SK-N-SH (cell line): ENCODE results near the gene DCTN3. TPM values are rescaled to one million over a fixed set of nuclear protein-coding genes. Genes with fewer than 3 reads are reported as not detected.

Experiments
- CTCF ChIA-PET: fragments of 300-600, 350-600 bp; formaldehyde crosslinking; extraction: SDS; loops from one replicate; lab custom pipeline; 2021; lab: Yijun Ruan, JAX
- POLR2A ChIA-PET: fragments of 350-600 bp; sonication (Branson Sonifier 250); formaldehyde crosslinking; extraction: SDS; loops from one replicate; lab custom pipeline; 2020; ENCODE audit warnings: antibody characterized with exemption, inconsistent platforms; lab: Yijun Ruan, JAX
- DNase-seq: peaks from one replicate; pipeline ENCODE4 v3.0.0; 2012
- H2AFZ ChIP-seq: fragments of 200-600 bp; sonication (generic); 2 replicates; pipeline ENCODE4 v1.8.1; 2016; ENCODE audit warnings: antibody characterized with exemption, mild to moderate bottlenecking, low read depth
- H3F3A ChIP-seq: fragments of 200-600 bp; sonication (generic); replicated peaks from 2 replicates; pipeline ENCODE3; 2016; ENCODE audit warnings: antibody characterized with exemption, mild to moderate bottlenecking; ENCODE audit not compliant: insufficient read depth
- H3K27ac ChIP-seq, 2 experiments: fragments of 200-500 bp in 1 of 2; fragments of 200-600 bp in 1 of 2; sonication (Bioruptor generic) in 1 of 2; sonication (generic), shearing (Covaris generic) in 1 of 2; 2 replicates each; pipeline versions ENCODE4 v1.5.1 to v1.6.1; 2014 to 2016; ENCODE audit warnings: low read depth in 2 of 2, inconsistent platforms in 1 of 2, low read length in 1 of 2, mild to moderate bottlenecking in 1 of 2, mixed read lengths in 1 of 2
- H3K27me3 ChIP-seq: fragments of 200-600 bp; sonication (generic), shearing (Covaris generic); 2 replicates; pipeline ENCODE4 v1.6.1; 2016; ENCODE audit warnings: mixed run types; ENCODE audit not compliant: insufficient read depth
- H3K36me3 ChIP-seq, 2 experiments: fragments of 200-500 bp in 1 of 2; fragments of 200-600 bp in 1 of 2; sonication (Bioruptor generic) in 1 of 2; sonication (generic) in 1 of 2; replicated peaks in 1 of 2; 2 replicates each; pipeline versions ENCODE3 to v1.5.1; 2014 to 2016; ENCODE audit warnings: low read length in 1 of 2, mild to moderate bottlenecking in 1 of 2; ENCODE audit not compliant: insufficient read depth in 2 of 2, control insufficient read depth in 1 of 2
- H3K4me1 ChIP-seq, 2 experiments: fragments of 200-500 bp in 1 of 2; fragments of 200-600 bp in 1 of 2; sonication (Bioruptor generic) in 1 of 2; sonication (generic), shearing (Covaris generic) in 1 of 2; 2 replicates each; pipeline versions ENCODE4 v1.5.1 to v1.6.1; 2014 to 2016; ENCODE audit warnings: low read depth in 1 of 2, low read length in 1 of 2, mixed run types in 1 of 2; ENCODE audit not compliant: insufficient read depth in 2 of 2, control insufficient read depth in 1 of 2
- H3K4me2 ChIP-seq: fragments of 200-600 bp; sonication (generic), shearing (Covaris generic); 2 replicates; pipeline ENCODE4 v1.6.1; 2017; ENCODE audit warnings: mixed run types
- H3K4me3 ChIP-seq, 2 experiments: fragments of 200-500 bp in 1 of 2; fragments of 200-600 bp in 1 of 2; sonication (Bioruptor generic) in 1 of 2; sonication (generic), shearing (Covaris generic) in 1 of 2; 2 replicates each; pipeline versions ENCODE4 v1.5.1 to v1.8.1; 2014 to 2016; ENCODE audit warnings: low read depth in 2 of 2, inconsistent platforms in 1 of 2, low read length in 1 of 2, mild to moderate bottlenecking in 1 of 2, mixed read lengths in 1 of 2, moderate library complexity in 1 of 2
- H3K79me2 ChIP-seq: fragments of 200-600 bp; sonication (generic); 2 replicates; pipeline ENCODE4 v1.8.1; 2017; ENCODE audit warnings: mild to moderate bottlenecking; ENCODE audit not compliant: insufficient read depth
- H3K9ac ChIP-seq: fragments of 200-600 bp; sonication (generic); 2 replicates; pipeline ENCODE4 v1.6.1; 2017; ENCODE audit warnings: mixed run types
- H3K9me2 ChIP-seq: fragments of 200-600 bp; sonication (generic); 2 replicates; pipeline ENCODE4 v1.6.1; 2017; ENCODE audit warnings: mixed run types
- H3K9me3 ChIP-seq: fragments of 200-600 bp; sonication (generic); 2 replicates; pipeline ENCODE4 v1.6.1; 2017; ENCODE audit warnings: mixed run types, mild to moderate bottlenecking, moderate library complexity
- H4K20me1 ChIP-seq: fragments of 200-600 bp; sonication (generic); 2 replicates; pipeline ENCODE4 v1.6.1; 2017; ENCODE audit warnings: mild to moderate bottlenecking, mixed run types; ENCODE audit not compliant: insufficient read depth
- CHD2 ChIP-seq: fragments of 150-350 bp; IDR thresholded peaks from 2 replicates; pipeline ENCODE4 v1.6.1; 2018; ENCODE audit warnings: low read length; ENCODE audit not compliant: partially characterized antibody
- EP300 ChIP-seq, 2 experiments: IDR thresholded peaks; 2 replicates each; pipeline versions ENCODE4 v1.4.0 to v1.6.1; 2012; ENCODE audit warnings: borderline replicate concordance in 1 of 2, low read depth in 1 of 2, low read length in 1 of 2
- FOSL2 ChIP-seq: IDR thresholded peaks from 2 replicates; pipeline ENCODE4 v1.4.0; 2012; ENCODE audit warnings: low read depth, mild to moderate bottlenecking, moderate library complexity, borderline replicate concordance
- GABPA ChIP-seq: IDR thresholded peaks from 2 replicates; pipeline ENCODE4 v1.4.0; 2012; ENCODE audit warnings: low read depth, mild to moderate bottlenecking
- GATA2 ChIP-seq: sonication (generic); formaldehyde crosslinking; IDR thresholded peaks from 2 replicates; pipeline ENCODE4 v1.5.0; 2020; ENCODE audit warnings: mild to moderate bottlenecking, missing genetic modification reagents
- MEF2A ChIP-seq: IDR thresholded peaks from 2 replicates; pipeline ENCODE4 v1.4.0; 2012; ENCODE audit warnings: low read depth, borderline replicate concordance
- RFX5 ChIP-seq: IDR thresholded peaks from 2 replicates; pipeline ENCODE4 v1.6.1; 2012; ENCODE audit warnings: mild to moderate bottlenecking, improper control_type of control experiment, low read length
- RXRA ChIP-seq: IDR thresholded peaks from 2 replicates; pipeline ENCODE4 v1.4.0; 2012; ENCODE audit warnings: low read depth, mild to moderate bottlenecking, borderline replicate concordance
- SMC3 ChIP-seq: IDR thresholded peaks from 2 replicates; pipeline ENCODE4 v1.6.1; 2012; ENCODE audit warnings: low read depth, low read length, improper control_type of control experiment
- TAF1 ChIP-seq: IDR thresholded peaks from 2 replicates; pipeline ENCODE4 v1.6.1; 2012; ENCODE audit warnings: low read depth, mild to moderate bottlenecking, low read length, moderate library complexity, borderline replicate concordance
- TCF12 ChIP-seq: IDR thresholded peaks from 2 replicates; pipeline ENCODE4 v1.4.0; 2012
- WGBS: methylation state at CpG from one replicate; pipeline ENCODE4 v1.1.6; 2017; ENCODE audit warnings: low lambda C conversion rate; 5-methylcytosine and 5-hydroxymethylcytosine counted together
- polyA plus RNA-seq, 3 experiments: library from polyadenylated mRNA; depleted of rRNA; stranded (reverse); fragments of >200 nt; gene quantifications; 2 replicates each; pipeline ENCODE4 v1.2.3, GENCODE V29; 2012
- TF ChIP-seq, protein P1 (sequence below): IDR thresholded peaks from 2 replicates; pipeline ENCODE4 v1.4.0; 2012; ENCODE audit warnings: low read depth, borderline replicate concordance
- TF ChIP-seq, protein P2 (sequence below): IDR thresholded peaks from 2 replicates; pipeline ENCODE4; 2012
- TF ChIP-seq, protein P3 (sequence below): fragments of 150-350 bp; IDR thresholded peaks from 2 replicates; pipeline ENCODE4 v1.6.1; 2017; ENCODE audit warnings: antibody characterized with exemption, low read length, low read depth, borderline replicate concordance
- TF ChIP-seq, protein P4 (sequence below): fragments of 200-600 bp; sonication (generic); IDR thresholded peaks from 2 replicates; pipeline ENCODE4 v1.6.1; 2017; ENCODE audit warnings: antibody characterized with exemption, mild to moderate bottlenecking, moderate library complexity

The DCTN3 gene
- polyA plus RNA-seq, 1 of the 3 experiments (the other 2 are of a cell fraction): 300 TPM

DNA sequence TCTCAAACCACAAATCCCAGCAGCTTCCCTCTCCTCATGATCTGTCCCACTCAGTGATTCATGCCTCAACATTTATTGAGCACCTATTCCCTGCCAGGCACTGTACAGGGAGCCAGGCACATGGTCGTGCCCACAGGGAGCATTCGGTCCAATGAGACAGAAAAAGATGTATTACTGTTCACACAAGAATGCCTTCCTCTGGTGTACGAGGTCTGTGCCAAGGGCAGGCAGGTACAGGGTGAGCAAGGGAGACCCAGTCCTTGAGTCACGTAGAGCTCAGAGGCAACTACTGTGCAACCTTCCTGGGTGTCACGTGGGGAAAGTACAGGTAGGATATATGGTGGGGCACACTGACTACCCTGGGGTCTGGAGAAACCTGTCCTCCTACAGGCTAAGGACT lies 35.3 kb downstream of the DCTN3 start:
- TF ChIP-seq FOSL2 (no peak), CHD2 (no peak), TAF1 (no peak), RXRA (no peak), GATA2 (CRISPR knock-in tag) (no peak), GABPA (no peak), EP300 (IDR thresholded peaks at IDR 0.05; ENCODE audit: borderline replicate concordance in 1 of 2, low read depth in 1 of 2, low read length in 1 of 2) (no peak), RFX5 (no peak), SMC3 (no peak), TCF12 (no peak), MEF2A (no peak)
- TF ChIP-seq, protein P1, sequence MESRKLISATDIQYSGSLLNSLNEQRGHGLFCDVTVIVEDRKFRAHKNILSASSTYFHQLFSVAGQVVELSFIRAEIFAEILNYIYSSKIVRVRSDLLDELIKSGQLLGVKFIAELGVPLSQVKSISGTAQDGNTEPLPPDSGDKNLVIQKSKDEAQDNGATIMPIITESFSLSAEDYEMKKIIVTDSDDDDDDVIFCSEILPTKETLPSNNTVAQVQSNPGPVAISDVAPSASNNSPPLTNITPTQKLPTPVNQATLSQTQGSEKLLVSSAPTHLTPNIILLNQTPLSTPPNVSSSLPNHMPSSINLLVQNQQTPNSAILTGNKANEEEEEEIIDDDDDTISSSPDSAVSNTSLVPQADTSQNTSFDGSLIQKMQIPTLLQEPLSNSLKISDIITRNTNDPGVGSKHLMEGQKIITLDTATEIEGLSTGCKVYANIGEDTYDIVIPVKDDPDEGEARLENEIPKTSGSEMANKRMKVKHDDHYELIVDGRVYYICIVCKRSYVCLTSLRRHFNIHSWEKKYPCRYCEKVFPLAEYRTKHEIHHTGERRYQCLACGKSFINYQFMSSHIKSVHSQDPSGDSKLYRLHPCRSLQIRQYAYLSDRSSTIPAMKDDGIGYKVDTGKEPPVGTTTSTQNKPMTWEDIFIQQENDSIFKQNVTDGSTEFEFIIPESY: no peak
- TF ChIP-seq, protein P2, sequence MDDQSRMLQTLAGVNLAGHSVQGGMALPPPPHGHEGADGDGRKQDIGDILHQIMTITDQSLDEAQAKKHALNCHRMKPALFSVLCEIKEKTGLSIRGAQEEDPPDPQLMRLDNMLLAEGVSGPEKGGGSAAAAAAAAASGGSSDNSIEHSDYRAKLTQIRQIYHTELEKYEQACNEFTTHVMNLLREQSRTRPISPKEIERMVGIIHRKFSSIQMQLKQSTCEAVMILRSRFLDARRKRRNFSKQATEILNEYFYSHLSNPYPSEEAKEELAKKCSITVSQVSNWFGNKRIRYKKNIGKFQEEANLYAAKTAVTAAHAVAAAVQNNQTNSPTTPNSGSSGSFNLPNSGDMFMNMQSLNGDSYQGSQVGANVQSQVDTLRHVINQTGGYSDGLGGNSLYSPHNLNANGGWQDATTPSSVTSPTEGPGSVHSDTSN: no peak
- TF ChIP-seq, protein P3, sequence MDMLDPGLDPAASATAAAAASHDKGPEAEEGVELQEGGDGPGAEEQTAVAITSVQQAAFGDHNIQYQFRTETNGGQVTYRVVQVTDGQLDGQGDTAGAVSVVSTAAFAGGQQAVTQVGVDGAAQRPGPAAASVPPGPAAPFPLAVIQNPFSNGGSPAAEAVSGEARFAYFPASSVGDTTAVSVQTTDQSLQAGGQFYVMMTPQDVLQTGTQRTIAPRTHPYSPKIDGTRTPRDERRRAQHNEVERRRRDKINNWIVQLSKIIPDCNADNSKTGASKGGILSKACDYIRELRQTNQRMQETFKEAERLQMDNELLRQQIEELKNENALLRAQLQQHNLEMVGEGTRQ: no peak
- TF ChIP-seq, protein P4, sequence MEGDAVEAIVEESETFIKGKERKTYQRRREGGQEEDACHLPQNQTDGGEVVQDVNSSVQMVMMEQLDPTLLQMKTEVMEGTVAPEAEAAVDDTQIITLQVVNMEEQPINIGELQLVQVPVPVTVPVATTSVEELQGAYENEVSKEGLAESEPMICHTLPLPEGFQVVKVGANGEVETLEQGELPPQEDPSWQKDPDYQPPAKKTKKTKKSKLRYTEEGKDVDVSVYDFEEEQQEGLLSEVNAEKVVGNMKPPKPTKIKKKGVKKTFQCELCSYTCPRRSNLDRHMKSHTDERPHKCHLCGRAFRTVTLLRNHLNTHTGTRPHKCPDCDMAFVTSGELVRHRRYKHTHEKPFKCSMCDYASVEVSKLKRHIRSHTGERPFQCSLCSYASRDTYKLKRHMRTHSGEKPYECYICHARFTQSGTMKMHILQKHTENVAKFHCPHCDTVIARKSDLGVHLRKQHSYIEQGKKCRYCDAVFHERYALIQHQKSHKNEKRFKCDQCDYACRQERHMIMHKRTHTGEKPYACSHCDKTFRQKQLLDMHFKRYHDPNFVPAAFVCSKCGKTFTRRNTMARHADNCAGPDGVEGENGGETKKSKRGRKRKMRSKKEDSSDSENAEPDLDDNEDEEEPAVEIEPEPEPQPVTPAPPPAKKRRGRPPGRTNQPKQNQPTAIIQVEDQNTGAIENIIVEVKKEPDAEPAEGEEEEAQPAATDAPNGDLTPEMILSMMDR: no peak
- CTCF ChIA-PET: interaction anchor here (1.2 to 12.0 kb wide), 3 partner anchors 14 to 36 kb away, joined by 3 to 129 read pairs (median 10); no protein-coding TSS in a partner anchor

More for the DNA sequence above, 35.3 kb downstream of the DCTN3 start:
- Histone ChIP-seq H3K4me1 (peaks cover 0 to 79% of the 10 kb centered on the region in 2 experiments; a peak in 2 of 4 replicates), H3K4me3 (no peak overlapping the region), H3K4me2 (no peak overlapping the region), H3K36me3 (no peaks in the 10 kb centered on the region), H3K9ac (no peak overlapping the region), H3K27ac (no peak overlapping the region; a peak in 1 of 4 replicates), H3K9me2 (no peaks in the 10 kb centered on the region), H4K20me1 (no peaks in the 10 kb centered on the region), H2AFZ (no peak overlapping the region), H3F3A (no peaks in the 10 kb centered on the region), H3K27me3 (peaks cover 57% of the 10 kb centered on the region), H3K9me3 (no peaks in the 10 kb centered on the region), H3K79me2 (no peaks in the 10 kb centered on the region)
- POLR2A ChIA-PET: no interaction called here
- 67% methylated on average over 3 of the region's 5 CpGs for WGBS
- DNase-seq: no peak
